Kidney epithelial cell (primary cell): Measurements from ENCODE around the gene SEPTIN2. TPM values are rescaled to one million over a fixed set of nuclear protein-coding genes. Genes with fewer than 3 reads are reported as not detected.
"Not testable (repeated sequence)": the region's sequence is repeated elsewhere in the genome, so short reads cannot be mapped to it uniquely, and the experiment has no call there.

Source experiments
- DNase-seq: peaks from one replicate; pipeline ENCODE4 v3.0.0-alpha.2; 2010; ENCODE audit warnings: low read depth
- H3K27me3 ChIP-seq: 2 replicates; pipeline ENCODE4 v1.6.0; 2011; ENCODE audit warnings: low read length; ENCODE audit not compliant: control insufficient read depth, insufficient read depth
- H3K36me3 ChIP-seq: 2 replicates; pipeline ENCODE4 v1.5.1; 2011; ENCODE audit warnings: low read length; ENCODE audit not compliant: control insufficient read depth, insufficient read depth
- H3K4me3 ChIP-seq: 2 replicates; pipeline ENCODE4 v1.5.1; 2011; ENCODE audit warnings: low read depth, mild to moderate bottlenecking, control low read depth, low read length
- CTCF ChIP-seq: IDR thresholded peaks from 2 replicates; pipeline ENCODE4 v1.5.1; 2011; ENCODE audit warnings: mild to moderate bottlenecking, moderate library complexity, low read length, control low read depth, inconsistent platforms; ENCODE audit not compliant: insufficient read depth, poor library complexity, severe bottlenecking
- total RNA-seq: library from RNA; depleted of rRNA; stranded (reverse); fragments of >200 nt; gene quantifications from 2 replicates; pipeline ENCODE4 v1.2.3, GENCODE V29; 2015

SEPTIN2 gene
- total RNA-seq, 1 donor from 2014 or later, result 350 TPM

GRCh38 chr2:241314226-241315092, 1.3 kb upstream of the SEPTIN2 start:
- no peak for DNase-seq
- peak overlapping the region; percentile 63 for H3K4me3 ChIP-seq
- no peaks in the 10 kb centered on the region for H3K36me3 ChIP-seq
- no peaks in the 10 kb centered on the region for H3K27me3 ChIP-seq
- no peak for TF ChIP-seq CTCF

GRCh38 chr2:241315093-241315878, 439 bp upstream of the SEPTIN2 start, which contains the start of gene HDLBP:
TSS of gene HDLBP (minus strand) at chr2:241315672. CDS start at chr2:241266869, 48,803 bp downstream.
- Histone ChIP-seq H3K27me3 (no peaks in the 10 kb centered on the region), H3K4me3 (peak within 1 kb of the TSS; percentile 72), H3K36me3 (no peaks in the 10 kb centered on the region)
- TF ChIP-seq CTCF, result peak; percentile 44
- peak; percentile 91 for DNase-seq

- TF ChIP-seq CTCF, result no peak
- Histone ChIP-seq H3K27me3 (no peaks in the 10 kb centered on the region), H3K4me3 (peak overlapping the region; percentile 72), H3K36me3 (no peaks in the 10 kb centered on the region)
- DNase-seq, result no peak
These were observed 1.1 kb downstream of the SEPTIN2 start for GRCh38 chr2:241316825-241317224.

GRCh38 chr2:241317391-241317790, 1.7 kb downstream of the SEPTIN2 start:
- Histone ChIP-seq H3K27me3 (no peaks in the 10 kb centered on the region), H3K36me3 (no peaks in the 10 kb centered on the region), H3K4me3 (peak overlapping the region; percentile 72)
- DNase-seq, result no peak
- no peak for TF ChIP-seq CTCF

- DNase-seq, H3K4me3 ChIP-seq, H3K36me3 ChIP-seq, H3K27me3 ChIP-seq: not testable (repeated sequence)
These were observed 3.1 kb downstream of the SEPTIN2 start for GRCh38 chr2:241318830-241319229.

GRCh38 chr2:241320394-241320793, 4.7 kb downstream of the SEPTIN2 start:
- DNase-seq, result no peak
- Histone ChIP-seq H3K36me3 (no peaks in the 10 kb centered on the region), H3K4me3 (no peak overlapping the region), H3K27me3 (no peaks in the 10 kb centered on the region)
- no peak for TF ChIP-seq CTCF
